GM03348 (cell line): Measurements from ENCODE around the gene RIMS1.

Experiments
- DNase-seq: peaks from one replicate; pipeline ENCODE4 v3.0.0; 2012; ENCODE audit warnings: low spot score

The RIMS1 gene

GRCh38 chr6:72084992-72085569, 198.7 kb downstream of the RIMS1 start:
- peak; percentile 7 for DNase-seq

GRCh38 chr6:72094506-72094905, 208.2 kb downstream of the RIMS1 start:
- no peak for DNase-seq

GRCh38 chr6:72102561-72102960, 216.2 kb downstream of the RIMS1 start:
- DNase-seq, result peak; percentile 6

- peak; percentile 4 for DNase-seq
Measured at GRCh38 chr6:72111611-72112010, 225.3 kb downstream of the RIMS1 start.

- no peak for DNase-seq
Measured at GRCh38 chr6:72130327-72130726, 244.0 kb downstream of the RIMS1 start.

GRCh38 chr6:72132427-72132826, 246.1 kb downstream of the RIMS1 start:
- DNase-seq, result no peak

- DNase-seq, result no peak
Measured at GRCh38 chr6:72132851-72133250, 246.5 kb downstream of the RIMS1 start.

- DNase-seq, result no peak
Measured at GRCh38 chr6:72133324-72133723, 247.0 kb downstream of the RIMS1 start.

- DNase-seq, result peak; percentile 4
Measured at GRCh38 chr6:72140795-72141194, 254.4 kb downstream of the RIMS1 start.

GRCh38 chr6:72149715-72150114, 263.4 kb downstream of the RIMS1 start:
- no peak for DNase-seq

GRCh38 chr6:72151742-72152141, 265.4 kb downstream of the RIMS1 start:
- no peak for DNase-seq

- DNase-seq, result no peak
Measured at GRCh38 chr6:72175916-72176315, 289.6 kb downstream of the RIMS1 start.

GRCh38 chr6:72182337-72183246, 296.2 kb downstream of the RIMS1 start:
- peak; percentile 49 for DNase-seq

- DNase-seq, result no peak
Measured at GRCh38 chr6:72203983-72204382, 317.6 kb downstream of the RIMS1 start.

GRCh38 chr6:72205500-72205899, 319.1 kb downstream of the RIMS1 start:
- DNase-seq, result no peak

- no peak for DNase-seq
Measured at GRCh38 chr6:72206606-72207005, 320.3 kb downstream of the RIMS1 start.

GRCh38 chr6:72212686-72213085, 326.3 kb downstream of the RIMS1 start:
- no peak for DNase-seq

- no peak for DNase-seq
Measured at GRCh38 chr6:72213654-72214053, 327.3 kb downstream of the RIMS1 start.

- DNase-seq, result no peak
Measured at GRCh38 chr6:72216222-72217068, 330.1 kb downstream of the RIMS1 start.

- no peak for DNase-seq
Measured at GRCh38 chr6:72217626-72218025, 331.3 kb downstream of the RIMS1 start.

GRCh38 chr6:72218125-72218524, 331.8 kb downstream of the RIMS1 start:
- DNase-seq, result peak; percentile 46

GRCh38 chr6:72219536-72219935, 333.2 kb downstream of the RIMS1 start:
- no peak for DNase-seq

- DNase-seq, result no peak
Measured at GRCh38 chr6:72238021-72238420, 351.7 kb downstream of the RIMS1 start.
